GM12878 (cell line): Measurements from ENCODE around the gene FGGY. TPM values are rescaled to one million over a fixed set of nuclear protein-coding genes. Genes with fewer than 3 reads are reported as not detected.

Source experiments
- ATAC-seq: fragments of 200-7000 bp; cut with Tn5 transposase; 3 replicates; pipeline ENCODE4 v1.9.1; 2020; ENCODE audit warnings: mild to moderate bottlenecking, moderate library complexity
- BruUV-seq: library from RNA; stranded (reverse); fragments of 400-500 nt; replicated peaks from 2 replicates; lab custom pipeline; 2021; lab: Mats Ljungman, UMichigan
- CTCF ChIA-PET: fragments of 300-600 bp; sonication (Branson Sonifier 250); formaldehyde crosslinking; extraction: SDS; loops from one replicate; lab custom pipeline; 2021; ENCODE audit warnings: inconsistent platforms; lab: Yijun Ruan, JAX
- POLR2A ChIA-PET: fragments of 350-600 bp; formaldehyde crosslinking; extraction: SDS; loops from one replicate; lab custom pipeline; 2021; ENCODE audit warnings: inconsistent platforms; lab: Charles Lee
- RAD21 ChIA-PET: fragments of 300-600 bp; sonication (Branson Sonifier 250); formaldehyde crosslinking; loops from one replicate; lab custom pipeline; 2023; ENCODE audit warnings: antibody characterized with exemption; ENCODE audit not compliant: unreplicated experiment; lab: Charles Lee
- SMC1A ChIA-PET: fragments of 300-600 bp; sonication (Branson Sonifier 250); formaldehyde crosslinking; loops from one replicate; lab custom pipeline; 2023; ENCODE audit not compliant: unreplicated experiment, uncharacterized antibody; lab: Charles Lee
- DNase-seq: peaks from one replicate; pipeline ENCODE4 v3.0.0-alpha.2; 2011; ENCODE audit warnings: low read depth, low spot score
- FAIRE-seq: peaks from 3 replicates; lab custom pipeline; 2011; peaks lifted over from hg19 to GRCh38; lab: Jason Lieb, UNC
- H2AFZ ChIP-seq: 2 replicates; pipeline ENCODE4 v1.6.0; 2011; ENCODE audit warnings: low read depth, low read length, control low read depth; ENCODE audit not compliant: control insufficient read depth
- H3K27ac ChIP-seq: 2 replicates; pipeline ENCODE4 v1.5.1; 2011; ENCODE audit warnings: control low read depth; ENCODE audit not compliant: control insufficient read depth, insufficient read depth
- H3K27me3 ChIP-seq, 2 experiments: replicated peaks in 1 of 2; 2 replicates each; pipeline versions ENCODE4 v1.6.0 to v1.6.1; 2011; ENCODE audit warnings: low read length in 1 of 2; ENCODE audit not compliant: control insufficient read depth in 2 of 2, insufficient read depth in 2 of 2
- H3K36me3 ChIP-seq, 2 experiments: 2 replicates each; pipeline ENCODE4 v1.5.1; 2011; ENCODE audit warnings: low read length in 1 of 2; ENCODE audit not compliant: control insufficient read depth in 2 of 2, insufficient read depth in 2 of 2
- H3K4me1 ChIP-seq: 2 replicates; pipeline ENCODE4 v1.6.1; 2011; ENCODE audit warnings: mild to moderate bottlenecking, low read length, moderate library complexity, mixed read lengths; ENCODE audit not compliant: control insufficient read depth, insufficient read depth
- H3K4me2 ChIP-seq: 2 replicates; pipeline ENCODE4 v1.6.0; 2011; ENCODE audit warnings: control low read depth; ENCODE audit not compliant: control insufficient read depth, insufficient read depth
- H3K4me3 ChIP-seq: fragments of 200-600 bp; sonication (generic); 2 replicates; pipeline ENCODE4 v1.5.1; 2016
- H3K79me2 ChIP-seq: 2 replicates; pipeline ENCODE4 v1.6.0; 2011; ENCODE audit warnings: low read length; ENCODE audit not compliant: control insufficient read depth, insufficient read depth
- H3K9ac ChIP-seq: 2 replicates; pipeline ENCODE4 v1.8.0; 2011; ENCODE audit warnings: low read length, control low read depth, mixed read lengths; ENCODE audit not compliant: control insufficient read depth, insufficient read depth
- H3K9me3 ChIP-seq: replicated peaks from 3 replicates; pipeline ENCODE4 v1.5.1; 2011; ENCODE audit warnings: mild to moderate bottlenecking, low read length; ENCODE audit not compliant: control insufficient read depth, insufficient read depth
- H4K20me1 ChIP-seq: 2 replicates; pipeline ENCODE4 v1.6.0; 2011; ENCODE audit not compliant: control insufficient read depth, insufficient read depth
- HDAC6 ChIP-seq: fragments of 200-600 bp; sonication (generic); IDR thresholded peaks from one replicate; pipeline ENCODE4 v1.8.0; 2017; ENCODE audit warnings: antibody characterized with exemption; ENCODE audit not compliant: unreplicated experiment
- PAX5 ChIP-seq: IDR thresholded peaks from 2 replicates; pipeline ENCODE4 v1.6.1; 2011; ENCODE audit warnings: low read depth, low read length, borderline replicate concordance
- PML ChIP-seq: IDR thresholded peaks from 2 replicates; pipeline ENCODE4 v1.6.1; 2012; ENCODE audit warnings: low read length, inconsistent platforms
- RCOR1 ChIP-seq: conservative IDR thresholded peaks from 2 replicates; pipeline ENCODE4 v1.6.1; 2012; ENCODE audit warnings: low read depth, low read length, improper control_type of control experiment
- SRF ChIP-seq, 2 experiments: IDR thresholded peaks; 2 replicates each; pipeline ENCODE4 v1.6.1; 2011; ENCODE audit warnings: low read depth in 2 of 2, low read length in 2 of 2, mild to moderate bottlenecking in 1 of 2, moderate library complexity in 1 of 2
- WGBS: methylation state at CpG from one replicate; pipeline ENCODE4 v1.1.6; 2016; ENCODE audit warnings: low lambda C conversion rate; ENCODE audit not compliant: insufficient replicate concordance, insufficient coverage; ENCODE audit errors: missing lambda C conversion rate; 5-methylcytosine and 5-hydroxymethylcytosine counted together
- in situ Hi-C: fragments of 300-500 bp; cut with MboI; formaldehyde crosslinking; loops from 9 replicates; pipeline ENCODE4 v1.14.3; 2018; ENCODE audit warnings: mixed read lengths
- intact Hi-C: fragments of 100-400 bp; cut with micrococcal nuclease; formaldehyde crosslinking; loops from one replicate; pipeline ENCODE4 v1.14.2; 2022; ENCODE audit not compliant: unreplicated experiment
- polyA plus RNA-seq, 11 experiments: library from polyadenylated mRNA; depleted of rRNA in 4 of 11; unstranded in 6 of 11; stranded (reverse) in 5 of 11; fragments of >200 nt; fragmentation: Nextera tagmentation in 4 of 11; fragmentation: Illumina TruSeq in 1 of 11; extraction: Ambion mirVana in 4 of 11; extraction: Trizol in 1 of 11; gene quantifications; 1 replicate in 1 of 11; 2 replicates in 10 of 11; pipeline versions ENCODE4 v1.2.1 to v1.2.3, GENCODE V29; 2011 to 2016; ENCODE audit warnings: inconsistent platforms in 2 of 11, missing spikeins in 2 of 11, low read depth in 1 of 11
- total RNA-seq, 4 experiments: library from RNA; depleted of rRNA in 3 of 4; stranded (reverse); fragments of >200 nt in 3 of 4; fragmentation: Illumina TruSeq in 1 of 4; extraction: Trizol in 1 of 4; gene quantifications; 2 replicates each; pipeline versions ENCODE4 v1.2.1 to v1.2.3, GENCODE V29; 2013 to 2021
- TF ChIP-seq, protein P1 (sequence below): fragments of 450-650 bp; IDR thresholded peaks from 2 replicates; pipeline ENCODE4 v1.6.1; 2016; ENCODE audit warnings: mild to moderate bottlenecking
- TF ChIP-seq, protein P2 (sequence below): fragments of 450-650 bp; formaldehyde crosslinking; IDR thresholded peaks from 2 replicates; pipeline ENCODE4 v1.4.0; 2020; ENCODE audit warnings: mild to moderate bottlenecking, moderate library complexity
- TF ChIP-seq, protein P3 (sequence below): fragments of 450-650 bp; IDR thresholded peaks from 2 replicates; pipeline ENCODE4 v1.6.1; 2016; ENCODE audit warnings: mild to moderate bottlenecking, moderate library complexity, borderline replicate concordance

FGGY gene
- total and polyA plus RNA-seq, 10 of the 15 experiments (the other 5 are each of a cell fraction or from before 2014, with no cell fraction given), result 6.2 to 11.9 (median 7.5) TPM

DNA sequence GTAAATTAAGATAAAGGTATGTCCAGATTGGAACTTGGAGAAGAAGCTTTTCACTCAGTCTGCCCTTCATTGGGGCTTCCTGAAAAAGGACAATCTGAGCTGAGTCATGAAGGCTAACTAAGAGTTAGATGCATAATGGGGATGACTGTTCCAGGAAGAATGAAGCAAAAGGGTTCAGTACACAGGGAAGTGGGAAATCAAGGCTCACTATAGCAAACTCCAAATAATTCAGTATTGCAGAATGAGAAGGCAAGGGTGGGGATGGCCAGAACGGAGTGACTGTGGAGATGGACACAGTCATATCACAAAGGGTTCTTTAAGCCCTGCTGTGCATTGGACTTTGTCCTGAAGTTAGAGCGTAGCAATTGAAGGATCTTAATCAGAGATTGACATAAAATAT is 158.3 kb downstream of the FGGY start:
- WGBS, result 70% methylated on average over 2 of the region's 2 CpGs
- Histone ChIP-seq H3K4me2 (no peak overlapping the region), H3K79me2 (no peaks in the 10 kb centered on the region), H4K20me1 (no peaks in the 10 kb centered on the region), H2AFZ (no peak overlapping the region), H3K4me3 (no peak overlapping the region), H3K36me3 (no peaks in the 10 kb centered on the region), H3K27ac (no peak overlapping the region), H3K27me3 (no peaks in the 10 kb centered on the region), H3K9ac (no peak overlapping the region), H3K4me1 (no peaks in the 10 kb centered on the region)
- in situ Hi-C loops, result no loop called here
- BruUV-seq, result no TSS peak
- ATAC-seq (no peak), DNase-seq (no peak)
- CTCF ChIA-PET, result no interaction called here
- intact Hi-C loops, result no loop called here
- RAD21 ChIA-PET, result no interaction called here
- TF ChIP-seq RCOR1 (no peak), PML (no peak), PAX5 (no peak)
- TF ChIP-seq, protein P1, sequence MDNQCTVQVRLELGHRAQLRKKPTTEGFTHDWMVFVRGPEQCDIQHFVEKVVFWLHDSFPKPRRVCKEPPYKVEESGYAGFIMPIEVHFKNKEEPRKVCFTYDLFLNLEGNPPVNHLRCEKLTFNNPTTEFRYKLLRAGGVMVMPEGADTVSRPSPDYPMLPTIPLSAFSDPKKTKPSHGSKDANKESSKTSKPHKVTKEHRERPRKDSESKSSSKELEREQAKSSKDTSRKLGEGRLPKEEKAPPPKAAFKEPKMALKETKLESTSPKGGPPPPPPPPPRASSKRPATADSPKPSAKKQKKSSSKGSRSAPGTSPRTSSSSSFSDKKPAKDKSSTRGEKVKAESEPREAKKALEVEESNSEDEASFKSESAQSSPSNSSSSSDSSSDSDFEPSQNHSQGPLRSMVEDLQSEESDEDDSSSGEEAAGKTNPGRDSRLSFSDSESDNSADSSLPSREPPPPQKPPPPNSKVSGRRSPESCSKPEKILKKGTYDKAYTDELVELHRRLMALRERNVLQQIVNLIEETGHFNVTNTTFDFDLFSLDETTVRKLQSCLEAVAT, result no peak
- TF ChIP-seq, all 136 proteins: peak for 0
- no peak for FAIRE-seq
- SMC1A ChIA-PET, result no interaction called here
- H3K9me3 ChIP-seq, result no peaks in the 10 kb centered on the region
- POLR2A ChIA-PET, result no interaction called here

DNA sequence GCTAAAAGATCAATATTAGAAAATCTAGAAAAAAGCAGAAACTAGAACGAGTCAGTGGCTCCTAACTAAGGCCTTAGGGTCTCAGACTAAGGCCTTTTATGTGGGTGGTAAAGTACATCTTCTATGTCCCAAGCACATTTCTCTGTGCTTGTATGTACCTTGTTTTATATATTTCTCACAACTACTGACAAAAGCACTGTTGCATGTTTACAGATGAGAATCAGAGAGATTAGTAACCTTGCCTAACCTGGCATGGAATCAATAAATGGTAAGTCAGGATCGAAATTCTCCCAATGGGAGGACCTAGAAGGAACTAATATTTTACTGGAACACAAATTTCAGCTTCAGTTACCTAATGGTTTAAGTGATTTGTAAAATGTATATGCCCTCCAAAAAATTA is 160.9 kb downstream of the FGGY start:
- CTCF ChIA-PET, result interaction anchor here (0.7 kb wide), 1 partner anchor 24 kb away, joined by 3 read pairs; no protein-coding TSS in a partner anchor
- POLR2A ChIA-PET, result no interaction called here
- Histone ChIP-seq H3K27ac (no peak overlapping the region), H3K9me3 (no peaks in the 10 kb centered on the region), H3K4me1 (no peaks in the 10 kb centered on the region), H2AFZ (no peak overlapping the region), H3K27me3 (no peaks in the 10 kb centered on the region), H4K20me1 (no peaks in the 10 kb centered on the region), H3K79me2 (no peaks in the 10 kb centered on the region), H3K9ac (no peak overlapping the region), H3K36me3 (no peaks in the 10 kb centered on the region), H3K4me3 (no peak overlapping the region), H3K4me2 (no peak overlapping the region)
- SMC1A ChIA-PET, result interaction anchor here (1.0 to 1.3 kb wide), 3 partner anchors 12 to 114 kb away, joined by 3 to 4 read pairs (median 3); no protein-coding TSS in a partner anchor
- in situ Hi-C loops (no loop called here), intact Hi-C loops (no loop called here)
- no TSS peak for BruUV-seq
- FAIRE-seq, result no peak
- 58% methylated on average over 2 of the region's 2 CpGs for WGBS
- ATAC-seq, result no peak
- no peak for DNase-seq
- RAD21 ChIA-PET, result no interaction called here
- TF ChIP-seq, protein P2, sequence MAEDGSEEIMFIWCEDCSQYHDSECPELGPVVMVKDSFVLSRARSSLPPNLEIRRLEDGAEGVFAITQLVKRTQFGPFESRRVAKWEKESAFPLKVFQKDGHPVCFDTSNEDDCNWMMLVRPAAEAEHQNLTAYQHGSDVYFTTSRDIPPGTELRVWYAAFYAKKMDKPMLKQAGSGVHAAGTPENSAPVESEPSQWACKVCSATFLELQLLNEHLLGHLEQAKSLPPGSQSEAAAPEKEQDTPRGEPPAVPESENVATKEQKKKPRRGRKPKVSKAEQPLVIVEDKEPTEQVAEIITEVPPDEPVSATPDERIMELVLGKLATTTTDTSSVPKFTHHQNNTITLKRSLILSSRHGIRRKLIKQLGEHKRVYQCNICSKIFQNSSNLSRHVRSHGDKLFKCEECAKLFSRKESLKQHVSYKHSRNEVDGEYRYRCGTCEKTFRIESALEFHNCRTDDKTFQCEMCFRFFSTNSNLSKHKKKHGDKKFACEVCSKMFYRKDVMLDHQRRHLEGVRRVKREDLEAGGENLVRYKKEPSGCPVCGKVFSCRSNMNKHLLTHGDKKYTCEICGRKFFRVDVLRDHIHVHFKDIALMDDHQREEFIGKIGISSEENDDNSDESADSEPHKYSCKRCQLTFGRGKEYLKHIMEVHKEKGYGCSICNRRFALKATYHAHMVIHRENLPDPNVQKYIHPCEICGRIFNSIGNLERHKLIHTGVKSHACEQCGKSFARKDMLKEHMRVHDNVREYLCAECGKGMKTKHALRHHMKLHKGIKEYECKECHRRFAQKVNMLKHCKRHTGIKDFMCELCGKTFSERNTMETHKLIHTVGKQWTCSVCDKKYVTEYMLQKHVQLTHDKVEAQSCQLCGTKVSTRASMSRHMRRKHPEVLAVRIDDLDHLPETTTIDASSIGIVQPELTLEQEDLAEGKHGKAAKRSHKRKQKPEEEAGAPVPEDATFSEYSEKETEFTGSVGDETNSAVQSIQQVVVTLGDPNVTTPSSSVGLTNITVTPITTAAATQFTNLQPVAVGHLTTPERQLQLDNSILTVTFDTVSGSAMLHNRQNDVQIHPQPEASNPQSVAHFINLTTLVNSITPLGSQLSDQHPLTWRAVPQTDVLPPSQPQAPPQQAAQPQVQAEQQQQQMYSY (CRISPR knock-in tag), result no peak
- TF ChIP-seq SRF (IDR thresholded peaks at IDR 0.05; ENCODE audit: low read depth in 2 of 2, low read length in 2 of 2) (no peak), HDAC6 (no peak)
- TF ChIP-seq, protein P3, sequence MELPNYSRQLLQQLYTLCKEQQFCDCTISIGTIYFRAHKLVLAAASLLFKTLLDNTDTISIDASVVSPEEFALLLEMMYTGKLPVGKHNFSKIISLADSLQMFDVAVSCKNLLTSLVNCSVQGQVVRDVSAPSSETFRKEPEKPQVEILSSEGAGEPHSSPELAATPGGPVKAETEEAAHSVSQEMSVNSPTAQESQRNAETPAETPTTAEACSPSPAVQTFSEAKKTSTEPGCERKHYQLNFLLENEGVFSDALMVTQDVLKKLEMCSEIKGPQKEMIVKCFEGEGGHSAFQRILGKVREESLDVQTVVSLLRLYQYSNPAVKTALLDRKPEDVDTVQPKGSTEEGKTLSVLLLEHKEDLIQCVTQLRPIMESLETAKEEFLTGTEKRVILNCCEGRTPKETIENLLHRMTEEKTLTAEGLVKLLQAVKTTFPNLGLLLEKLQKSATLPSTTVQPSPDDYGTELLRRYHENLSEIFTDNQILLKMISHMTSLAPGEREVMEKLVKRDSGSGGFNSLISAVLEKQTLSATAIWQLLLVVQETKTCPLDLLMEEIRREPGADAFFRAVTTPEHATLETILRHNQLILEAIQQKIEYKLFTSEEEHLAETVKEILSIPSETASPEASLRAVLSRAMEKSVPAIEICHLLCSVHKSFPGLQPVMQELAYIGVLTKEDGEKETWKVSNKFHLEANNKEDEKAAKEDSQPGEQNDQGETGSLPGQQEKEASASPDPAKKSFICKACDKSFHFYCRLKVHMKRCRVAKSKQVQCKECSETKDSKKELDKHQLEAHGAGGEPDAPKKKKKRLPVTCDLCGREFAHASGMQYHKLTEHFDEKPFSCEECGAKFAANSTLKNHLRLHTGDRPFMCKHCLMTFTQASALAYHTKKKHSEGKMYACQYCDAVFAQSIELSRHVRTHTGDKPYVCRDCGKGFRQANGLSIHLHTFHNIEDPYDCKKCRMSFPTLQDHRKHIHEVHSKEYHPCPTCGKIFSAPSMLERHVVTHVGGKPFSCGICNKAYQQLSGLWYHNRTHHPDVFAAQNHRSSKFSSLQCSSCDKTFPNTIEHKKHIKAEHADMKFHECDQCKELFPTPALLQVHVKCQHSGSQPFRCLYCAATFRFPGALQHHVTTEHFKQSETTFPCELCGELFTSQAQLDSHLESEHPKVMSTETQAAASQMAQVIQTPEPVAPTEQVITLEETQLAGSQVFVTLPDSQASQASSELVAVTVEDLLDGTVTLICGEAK, result no peak
